K562 (cell line): Measurements from ENCODE around the gene C7orf25. TPM values are rescaled to one million over a fixed set of nuclear protein-coding genes. Genes with fewer than 3 reads are reported as not detected.

Experiments used
- BHLHE40 ChIP-seq: IDR thresholded peaks from 2 replicates; pipeline ENCODE4 v1.6.1; 2011; ENCODE audit warnings: low read length, improper control_type of control experiment
- FIP1L1 ChIP-seq: fragments of 200-400 bp; formaldehyde crosslinking; IDR thresholded peaks from 2 replicates; pipeline ENCODE4 v1.6.1; 2018; ENCODE audit warnings: mild to moderate bottlenecking, low read depth, low read length; ENCODE audit not compliant: poor library complexity, severe bottlenecking
- GTF2E2 ChIP-seq: fragments of 200-800 bp; sonication (Bioruptor generic); IDR thresholded peaks from 2 replicates; pipeline ENCODE4 v1.6.1; 2016; ENCODE audit warnings: missing genetic modification characterization, missing compliant biosample characterization
- HMGXB4 ChIP-seq: sonication (generic); formaldehyde crosslinking; IDR thresholded peaks from 2 replicates; pipeline ENCODE4 v1.8.1; 2023; ENCODE audit warnings: mild to moderate bottlenecking, missing genetic modification reagents
- JUND ChIP-seq, 2 experiments: IDR thresholded peaks; 2 replicates in 1 of 2; 3 replicates in 1 of 2; pipeline ENCODE4 v1.6.1; 2011; ENCODE audit warnings: borderline replicate concordance in 2 of 2, low read depth in 2 of 2, low read length in 2 of 2, improper control_type of control experiment in 1 of 2, missing biosample characterization in 1 of 2, missing genetic modification characterization in 1 of 2, missing genetic modification reagents in 1 of 2
- KLF16 ChIP-seq: IDR thresholded peaks from 2 replicates; pipeline ENCODE4 v1.6.1; 2016; ENCODE audit warnings: antibody characterized with exemption
- MAFG ChIP-seq: fragments of 450-650 bp; conservative IDR thresholded peaks from 2 replicates; pipeline ENCODE4 v1.6.1; 2016; ENCODE audit warnings: missing genetic modification characterization, missing compliant biosample characterization
- NCOR1 ChIP-seq: fragments of 450-650 bp; IDR thresholded peaks from 2 replicates; pipeline ENCODE4 v1.6.1; 2016; ENCODE audit warnings: mild to moderate bottlenecking, moderate library complexity
- SAFB2 ChIP-seq: fragments of 200-400 bp; formaldehyde crosslinking; IDR thresholded peaks from 2 replicates; pipeline ENCODE4 v1.6.1; 2018; ENCODE audit warnings: borderline replicate concordance, low read length, low read depth, moderate library complexity; ENCODE audit not compliant: severe bottlenecking
- SIRT6 ChIP-seq: IDR thresholded peaks from one replicate; pipeline ENCODE4 v1.6.1; 2012; ENCODE audit warnings: low read depth, mild to moderate bottlenecking, control low read depth, inconsistent platforms, low read length, moderate library complexity
- SMARCA4 ChIP-seq: fragments of 450-650 bp; IDR thresholded peaks from 2 replicates; pipeline ENCODE4 v1.6.1; 2016
- TBP ChIP-seq: optimal IDR thresholded peaks from 2 replicates; pipeline ENCODE3; 2011; ENCODE audit warnings: low read depth, low read length, improper control_type of control experiment
- TEAD4 ChIP-seq, 2 experiments: sonication (generic) in 1 of 2; formaldehyde crosslinking in 1 of 2; IDR thresholded peaks; 2 replicates each; pipeline versions ENCODE4 v1.6.1 to v1.8.0; 2012 to 2022; ENCODE audit warnings: borderline replicate concordance in 1 of 2, inconsistent platforms in 1 of 2, low read length in 1 of 2, mild to moderate bottlenecking in 1 of 2, missing genetic modification reagents in 1 of 2
- U2AF2 ChIP-seq: fragments of 200-400 bp; formaldehyde crosslinking; optimal IDR thresholded peaks from 2 replicates; pipeline ENCODE3; 2017; ENCODE audit warnings: low read depth, mild to moderate bottlenecking, low read length
- XRCC4 ChIP-seq: IDR thresholded peaks from one replicate; pipeline ENCODE4 v1.6.1; 2011; ENCODE audit not compliant: insufficient read depth, insufficient read length; ENCODE audit errors: extremely low read depth
- ZBTB5 ChIP-seq: fragments of 450-650 bp; IDR thresholded peaks from 2 replicates; pipeline ENCODE4 v1.6.1; 2017; ENCODE audit warnings: antibody characterized with exemption
- ZFP1 ChIP-seq: fragments of 450-650 bp; formaldehyde crosslinking; IDR thresholded peaks from 2 replicates; pipeline ENCODE4 v1.4.0; 2020; ENCODE audit warnings: mild to moderate bottlenecking, mixed read lengths
- ZKSCAN1 ChIP-seq: fragments of 150-350 bp; IDR thresholded peaks from 2 replicates; pipeline ENCODE4 v1.6.1; 2016; ENCODE audit warnings: low read depth, low read length
- ZNF12 ChIP-seq: sonication (generic); formaldehyde crosslinking; IDR thresholded peaks from 2 replicates; pipeline ENCODE4 v1.4.0; 2020; ENCODE audit warnings: mild to moderate bottlenecking, missing genetic modification reagents
- ZNF274 ChIP-seq: IDR thresholded peaks from 2 replicates; pipeline ENCODE4 v1.6.1; 2011; ENCODE audit warnings: low read depth, mild to moderate bottlenecking, low read length, moderate library complexity, borderline replicate concordance
- ZNF583 ChIP-seq: fragments of 250-450 bp; sonication (Bioruptor Pico); IDR thresholded peaks from 2 replicates; pipeline ENCODE4 v1.4.0; 2020
- ZNF695 ChIP-seq: fragments of 450-650 bp; formaldehyde crosslinking; IDR thresholded peaks from 2 replicates; pipeline ENCODE4 v1.4.0; 2020; ENCODE audit warnings: mild to moderate bottlenecking, moderate library complexity
- polyA plus RNA-seq, 8 experiments: library from polyadenylated mRNA; depleted of rRNA in 4 of 8; stranded (reverse) in 5 of 8; unstranded in 3 of 8; fragments of >200 nt; fragmentation: Nextera tagmentation in 2 of 8; fragmentation: Illumina TruSeq in 1 of 8; extraction: Ambion mirVana in 2 of 8; extraction: Trizol in 1 of 8; gene quantifications; 2 replicates each; pipeline versions ENCODE4 v1.2.1 to v1.2.3, GENCODE V29; 2011 to 2014; ENCODE audit warnings: inconsistent platforms in 1 of 8, missing spikeins in 1 of 8
- total RNA-seq, 7 experiments: library from RNA; depleted of rRNA in 6 of 7; stranded (reverse); fragments of >200 nt in 6 of 7; fragmentation: Illumina TruSeq in 2 of 7; extraction: Trizol in 2 of 7; gene quantifications; 2 replicates each; pipeline versions ENCODE4 v1.2.1 to v1.2.3, GENCODE V29; 2011 to 2021; ENCODE audit warnings: low replicate concordance in 1 of 7
- TF ChIP-seq, protein P1 (sequence below): fragments of 250-450 bp; sonication (Bioruptor Pico); IDR thresholded peaks from 2 replicates; pipeline ENCODE4 v1.8.0; 2021; ENCODE audit warnings: mild to moderate bottlenecking, moderate library complexity

Gene C7orf25
- total and polyA plus RNA-seq, 9 of the 15 experiments (the other 6 are each of a cell fraction or from before 2014, with no cell fraction given), result 1.2 to 4.7 (median 1.9) TPM

DNA sequence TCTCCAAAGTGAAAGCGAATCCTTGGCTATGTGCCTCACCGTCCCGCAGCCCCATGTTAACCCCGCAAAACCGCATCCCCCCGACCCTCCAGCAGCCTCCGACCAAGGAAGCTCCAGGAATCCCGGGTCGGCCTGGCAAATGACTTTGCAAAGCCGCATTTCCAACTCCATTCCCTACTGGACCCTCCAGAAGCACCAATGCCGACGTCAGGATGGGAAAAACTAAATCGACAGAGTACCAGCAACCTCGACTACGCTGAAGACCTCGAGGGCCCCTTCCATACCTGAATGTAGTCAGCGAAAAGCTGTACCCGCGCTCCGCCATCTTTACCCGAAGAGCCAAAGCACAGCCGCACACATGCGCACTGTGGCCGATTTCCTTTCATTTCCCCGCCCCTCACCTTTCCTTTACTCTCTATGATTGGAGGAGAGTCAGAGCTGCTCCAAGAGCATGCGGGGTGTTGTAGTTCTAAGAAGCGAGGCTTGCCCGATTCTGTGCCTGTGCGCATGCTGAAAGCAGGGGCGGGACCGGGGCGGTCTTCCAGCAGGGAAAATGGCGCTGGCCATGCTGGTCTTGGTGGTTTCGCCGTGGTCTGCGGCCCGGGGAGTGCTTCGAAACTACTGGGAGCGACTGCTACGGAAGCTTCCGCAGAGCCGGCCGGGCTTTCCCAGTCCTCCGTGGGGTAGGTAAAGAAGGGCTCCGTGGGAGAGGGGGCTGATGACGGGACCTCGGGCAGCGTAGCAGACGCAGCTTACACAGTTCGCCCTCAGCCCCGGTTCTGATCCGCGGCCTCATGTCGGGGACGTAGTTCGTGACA, 20.2 kb upstream of the C7orf25 start, which contains the start of the genes MRPL32 and PSMA2 (continued):
- TF ChIP-seq ZBTB5, result no peak
- TF ChIP-seq ZNF695, result no peak
- 0 out of 2 replicates have a peak, but pooled peaks have one; percentile 17 for TF ChIP-seq SMARCA4
- peak; percentile 94 for TF ChIP-seq TBP
- no peak for TF ChIP-seq SAFB2
- peak; percentile 72; the same call in 1 of the 2 replicates for TF ChIP-seq GTF2E2
- TF ChIP-seq ZNF12, result no peak
- TF ChIP-seq NCOR1, result no peak
- no peak for TF ChIP-seq FIP1L1
- no peak for TF ChIP-seq KLF16
- no peak for TF ChIP-seq MAFG (tag)
- TF ChIP-seq U2AF2, result no peak
- TF ChIP-seq ZNF583 (CRISPR knock-in tag), result no peak
- peak; percentile 47; the same call in 1 of the 2 replicates for TF ChIP-seq JUND (IDR thresholded peaks at IDR 0.05; ENCODE audit: borderline replicate concordance, low read depth, low read length)
- 0 out of 3 replicates have a peak, but pooled peaks have one; percentile 7 for TF ChIP-seq JUND (tag; IDR thresholded peaks at IDR 0.05; ENCODE audit: borderline replicate concordance, low read depth, low read length)
- TF ChIP-seq ZKSCAN1, result 0 out of 2 replicates have a peak, but pooled peaks have one; percentile 34
- no peak for TF ChIP-seq TEAD4 (IDR thresholded peaks at IDR 0.05; ENCODE audit: low read length)
- TF ChIP-seq TEAD4 (CRISPR knock-in tag; IDR thresholded peaks at IDR 0.05; ENCODE audit: borderline replicate concordance), result no peak
- no peak for TF ChIP-seq ZNF274
- TF ChIP-seq, protein P1, sequence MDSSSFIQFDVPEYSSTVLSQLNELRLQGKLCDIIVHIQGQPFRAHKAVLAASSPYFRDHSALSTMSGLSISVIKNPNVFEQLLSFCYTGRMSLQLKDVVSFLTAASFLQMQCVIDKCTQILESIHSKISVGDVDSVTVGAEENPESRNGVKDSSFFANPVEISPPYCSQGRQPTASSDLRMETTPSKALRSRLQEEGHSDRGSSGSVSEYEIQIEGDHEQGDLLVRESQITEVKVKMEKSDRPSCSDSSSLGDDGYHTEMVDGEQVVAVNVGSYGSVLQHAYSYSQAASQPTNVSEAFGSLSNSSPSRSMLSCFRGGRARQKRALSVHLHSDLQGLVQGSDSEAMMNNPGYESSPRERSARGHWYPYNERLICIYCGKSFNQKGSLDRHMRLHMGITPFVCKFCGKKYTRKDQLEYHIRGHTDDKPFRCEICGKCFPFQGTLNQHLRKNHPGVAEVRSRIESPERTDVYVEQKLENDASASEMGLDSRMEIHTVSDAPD (CRISPR knock-in tag), result no peak
- TF ChIP-seq XRCC4, result no peak
- TF ChIP-seq SIRT6, result no peak
- 0 out of 2 replicates have a peak, but pooled peaks have one; percentile 23 for TF ChIP-seq BHLHE40
- TF ChIP-seq HMGXB4 (CRISPR knock-in tag), result peak; percentile 47; the same call in 1 of the 2 replicates
- no peak for TF ChIP-seq ZFP1 (CRISPR knock-in tag)
